Panc1 (cell line): ENCODE data around the gene FAM72B.
"Not testable (repeated sequence)": the region's sequence is repeated elsewhere in the genome, so short reads cannot be mapped to it uniquely, and the experiment has no call there.

ENCODE experiments used
- POLR2AphosphoS5 ChIP-seq: IDR thresholded peaks from 2 replicates; pipeline ENCODE4 v1.6.1; 2012; ENCODE audit warnings: mild to moderate bottlenecking, low read depth, low read length, moderate library complexity
- SIN3A ChIP-seq: IDR thresholded peaks from 2 replicates; pipeline ENCODE4 v1.6.1; 2012; ENCODE audit warnings: low read depth, mild to moderate bottlenecking, low read length, moderate library complexity, borderline replicate concordance; ENCODE audit not compliant: insufficient read depth
- TF ChIP-seq, protein P1 (sequence below): fragments of 450-650 bp; IDR thresholded peaks from 2 replicates; pipeline ENCODE4 v1.5.1; 2017; ENCODE audit warnings: mild to moderate bottlenecking
- TF ChIP-seq, protein P2 (sequence below), 2 experiments: IDR thresholded peaks; 2 replicates each; pipeline ENCODE4 v1.6.1; 2011 to 2012; ENCODE audit warnings: low read depth in 2 of 2, control low read depth in 1 of 2, low read length in 1 of 2, mild to moderate bottlenecking in 1 of 2, moderate library complexity in 1 of 2; ENCODE audit not compliant: insufficient read depth in 1 of 2

DNA sequence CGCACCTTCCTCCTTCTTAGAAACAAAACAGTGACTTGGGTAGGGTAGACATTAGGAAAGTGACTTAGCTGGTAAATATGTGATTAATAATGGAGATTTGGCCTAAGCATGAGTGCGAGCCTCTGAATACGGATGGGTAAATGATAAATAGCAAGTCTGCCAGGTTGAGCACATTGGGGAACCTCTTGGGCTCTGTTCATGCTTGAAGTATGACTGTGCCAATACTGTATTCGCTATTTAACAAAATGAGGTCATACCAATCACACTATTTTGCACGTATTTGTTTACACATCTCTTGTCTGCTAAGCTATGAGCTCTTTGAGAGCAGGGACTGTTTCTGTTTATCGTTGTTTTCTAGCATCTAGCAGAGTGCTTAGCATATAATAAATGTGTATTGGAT lies 24.2 kb upstream of the FAM72B start:
- TF ChIP-seq, protein P1, sequence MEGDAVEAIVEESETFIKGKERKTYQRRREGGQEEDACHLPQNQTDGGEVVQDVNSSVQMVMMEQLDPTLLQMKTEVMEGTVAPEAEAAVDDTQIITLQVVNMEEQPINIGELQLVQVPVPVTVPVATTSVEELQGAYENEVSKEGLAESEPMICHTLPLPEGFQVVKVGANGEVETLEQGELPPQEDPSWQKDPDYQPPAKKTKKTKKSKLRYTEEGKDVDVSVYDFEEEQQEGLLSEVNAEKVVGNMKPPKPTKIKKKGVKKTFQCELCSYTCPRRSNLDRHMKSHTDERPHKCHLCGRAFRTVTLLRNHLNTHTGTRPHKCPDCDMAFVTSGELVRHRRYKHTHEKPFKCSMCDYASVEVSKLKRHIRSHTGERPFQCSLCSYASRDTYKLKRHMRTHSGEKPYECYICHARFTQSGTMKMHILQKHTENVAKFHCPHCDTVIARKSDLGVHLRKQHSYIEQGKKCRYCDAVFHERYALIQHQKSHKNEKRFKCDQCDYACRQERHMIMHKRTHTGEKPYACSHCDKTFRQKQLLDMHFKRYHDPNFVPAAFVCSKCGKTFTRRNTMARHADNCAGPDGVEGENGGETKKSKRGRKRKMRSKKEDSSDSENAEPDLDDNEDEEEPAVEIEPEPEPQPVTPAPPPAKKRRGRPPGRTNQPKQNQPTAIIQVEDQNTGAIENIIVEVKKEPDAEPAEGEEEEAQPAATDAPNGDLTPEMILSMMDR, result not testable (repeated sequence)
- not testable (repeated sequence) for TF ChIP-seq POLR2AphosphoS5, SIN3A
- TF ChIP-seq, protein P2, sequence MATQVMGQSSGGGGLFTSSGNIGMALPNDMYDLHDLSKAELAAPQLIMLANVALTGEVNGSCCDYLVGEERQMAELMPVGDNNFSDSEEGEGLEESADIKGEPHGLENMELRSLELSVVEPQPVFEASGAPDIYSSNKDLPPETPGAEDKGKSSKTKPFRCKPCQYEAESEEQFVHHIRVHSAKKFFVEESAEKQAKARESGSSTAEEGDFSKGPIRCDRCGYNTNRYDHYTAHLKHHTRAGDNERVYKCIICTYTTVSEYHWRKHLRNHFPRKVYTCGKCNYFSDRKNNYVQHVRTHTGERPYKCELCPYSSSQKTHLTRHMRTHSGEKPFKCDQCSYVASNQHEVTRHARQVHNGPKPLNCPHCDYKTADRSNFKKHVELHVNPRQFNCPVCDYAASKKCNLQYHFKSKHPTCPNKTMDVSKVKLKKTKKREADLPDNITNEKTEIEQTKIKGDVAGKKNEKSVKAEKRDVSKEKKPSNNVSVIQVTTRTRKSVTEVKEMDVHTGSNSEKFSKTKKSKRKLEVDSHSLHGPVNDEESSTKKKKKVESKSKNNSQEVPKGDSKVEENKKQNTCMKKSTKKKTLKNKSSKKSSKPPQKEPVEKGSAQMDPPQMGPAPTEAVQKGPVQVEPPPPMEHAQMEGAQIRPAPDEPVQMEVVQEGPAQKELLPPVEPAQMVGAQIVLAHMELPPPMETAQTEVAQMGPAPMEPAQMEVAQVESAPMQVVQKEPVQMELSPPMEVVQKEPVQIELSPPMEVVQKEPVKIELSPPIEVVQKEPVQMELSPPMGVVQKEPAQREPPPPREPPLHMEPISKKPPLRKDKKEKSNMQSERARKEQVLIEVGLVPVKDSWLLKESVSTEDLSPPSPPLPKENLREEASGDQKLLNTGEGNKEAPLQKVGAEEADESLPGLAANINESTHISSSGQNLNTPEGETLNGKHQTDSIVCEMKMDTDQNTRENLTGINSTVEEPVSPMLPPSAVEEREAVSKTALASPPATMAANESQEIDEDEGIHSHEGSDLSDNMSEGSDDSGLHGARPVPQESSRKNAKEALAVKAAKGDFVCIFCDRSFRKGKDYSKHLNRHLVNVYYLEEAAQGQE (IDR thresholded peaks at IDR 0.05; ENCODE audit: insufficient read depth in 1 of 2, low read depth in 2 of 2, low read length in 1 of 2), result not testable (repeated sequence)
